GM10248 (cell line): ENCODE data around the gene SUMF1.

Experiments used
- CTCF ChIA-PET: fragments of 300-600 bp; sonication (Branson Sonifier 250); formaldehyde crosslinking; extraction: SDS; loops from one replicate; lab custom pipeline; 2021; ENCODE audit warnings: antibody characterized with exemption; lab: Yijun Ruan, JAX
- POLR2A ChIA-PET: fragments of 350-650 bp; sonication (Branson Sonifier 250); formaldehyde crosslinking; extraction: SDS; loops from one replicate; lab custom pipeline; 2020; ENCODE audit warnings: antibody characterized with exemption; lab: Yijun Ruan, JAX
- DNase-seq: peaks from one replicate; pipeline ENCODE4 v3.0.0; 2012; ENCODE audit errors: extremely low spot score
- CTCF ChIP-seq: IDR thresholded peaks from 2 replicates; pipeline ENCODE4 v1.5.1; 2012; ENCODE audit warnings: mild to moderate bottlenecking, low read depth; ENCODE audit errors: extremely low read depth, missing control alignments, control extremely low read depth

Gene SUMF1

DNA sequence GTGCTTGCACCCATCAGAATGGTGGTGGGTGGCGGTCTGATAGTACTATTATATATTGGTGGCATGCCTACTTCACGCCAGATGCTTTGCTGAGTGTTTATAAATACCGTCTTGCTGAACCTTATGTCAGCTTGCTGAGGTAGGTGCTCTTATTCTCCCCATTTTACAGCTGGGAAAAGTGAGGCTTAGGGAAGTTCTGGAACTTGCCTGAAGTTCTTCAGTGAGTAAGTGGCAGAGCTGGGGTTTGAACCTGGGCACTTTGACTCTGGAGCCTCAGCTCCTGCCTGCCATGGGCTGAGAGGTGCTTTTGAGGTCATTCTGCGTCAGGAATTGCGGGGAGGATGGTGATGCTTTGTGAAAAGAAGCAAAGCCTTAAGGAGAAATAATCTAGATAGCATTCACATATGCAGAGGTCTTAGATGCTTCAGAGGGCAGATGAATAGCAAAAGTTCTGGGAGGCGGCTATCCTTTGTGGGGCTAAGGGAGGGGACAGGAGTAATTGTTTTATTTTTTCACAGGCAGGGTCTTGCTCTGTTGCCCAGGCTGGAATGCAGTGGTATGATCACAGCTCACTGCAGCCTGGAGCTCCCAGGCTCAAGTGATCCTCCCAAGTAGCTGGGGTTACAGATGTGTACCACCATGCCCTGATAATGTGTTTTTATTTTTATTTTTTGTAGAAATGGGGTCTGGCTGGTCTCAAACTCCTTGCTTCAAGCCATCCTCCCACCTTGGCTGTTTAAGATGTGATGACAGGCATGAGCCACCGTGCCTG, 44.6 kb upstream of the SUMF1 start:
- no peak for TF ChIP-seq CTCF
- DNase-seq: no peak
- POLR2A ChIA-PET: no interaction called here
- CTCF ChIA-PET: interaction anchor here (1.0 to 4.1 kb wide), 2 partner anchors 10 to 20 kb away, joined by 3 to 21 read pairs; no protein-coding TSS in a partner anchor

- CTCF ChIA-PET: interaction anchor here (4.1 kb wide), 1 partner anchor 11 kb away, joined by 21 read pairs; no protein-coding TSS in a partner anchor
- POLR2A ChIA-PET: no interaction called here
- DNase-seq: no peak
- no peak for TF ChIP-seq CTCF
These were observed 43.1 kb upstream of the SUMF1 start for GRCh38 chr3:4509983-4510755.

DNA sequence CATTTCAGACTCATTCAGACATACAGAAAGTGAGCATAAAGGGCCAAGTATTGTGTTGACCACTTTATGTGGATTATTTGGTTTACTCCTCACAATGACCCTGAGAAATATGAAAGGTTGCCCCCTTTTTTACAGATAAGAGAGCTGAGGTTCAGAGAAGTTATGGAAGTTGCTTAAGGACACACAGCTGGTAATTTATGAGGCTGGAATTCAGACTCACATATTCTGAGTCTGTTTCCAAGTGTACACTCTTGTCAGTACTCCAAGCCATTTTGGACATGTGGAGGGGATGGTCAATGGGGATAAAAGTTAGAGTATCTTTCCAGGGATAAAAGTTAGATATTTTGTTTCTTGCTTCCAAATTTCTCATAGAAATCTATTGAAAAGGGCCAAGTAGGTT, 42.0 kb upstream of the SUMF1 start:
- DNase-seq: no peak
- ChIA-PET CTCF (interaction anchor here (1.2 kb wide), 1 partner anchor 10 kb away, joined by 5 read pairs; no protein-coding TSS in a partner anchor), POLR2A (no interaction called here)
- no peak for TF ChIP-seq CTCF

GRCh38 chr3:4508048-4508981, 41.2 kb upstream of the SUMF1 start:
- DNase-seq: peak; percentile 52
- POLR2A ChIA-PET: interaction anchor here (1.0 to 1.7 kb wide), 2 partner anchors 9 to 15 kb away, joined by 5 to 14 read pairs; partner anchors contain the start of gene ITPR1
- no peak for TF ChIP-seq CTCF
- CTCF ChIA-PET: interaction anchor here (0.6 to 2.4 kb wide), 10 partner anchors 9 to 203 kb away, joined by 3 to 8 read pairs (median 4); partner anchors contain the start of gene ITPR1

DNA sequence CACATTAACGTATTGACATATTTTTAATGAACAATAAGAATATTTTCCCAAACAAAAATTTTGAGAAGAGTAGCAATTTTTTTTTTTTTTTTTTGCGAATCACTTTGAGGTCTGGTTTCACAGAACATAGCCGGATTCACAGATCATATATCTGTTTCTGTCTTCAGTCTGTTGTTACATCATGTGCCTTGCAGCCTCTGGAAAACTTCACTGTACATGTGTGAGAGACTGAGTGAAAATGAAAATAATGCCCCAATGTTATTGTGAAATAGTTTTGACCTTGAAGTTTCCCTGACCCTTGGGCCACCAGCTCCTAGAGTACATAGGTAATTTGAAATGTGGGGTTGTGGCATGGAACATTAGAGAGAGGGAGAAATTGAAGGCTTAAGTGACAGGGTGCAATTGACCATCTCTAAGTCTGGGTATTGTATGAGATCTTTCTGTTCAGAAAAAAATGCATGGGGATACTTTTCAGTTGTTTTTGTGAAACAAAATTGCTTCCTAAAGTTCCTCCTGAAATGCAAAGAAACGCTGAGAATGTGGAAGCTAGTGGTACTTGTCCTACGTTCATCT, 40.0 kb upstream of the SUMF1 start:
- ChIA-PET POLR2A (interaction anchor here (1.0 to 1.7 kb wide), 2 partner anchors 11 to 14 kb away, joined by 5 to 14 read pairs; partner anchors contain the start of gene ITPR1), CTCF (interaction anchor here (0.7 to 2.4 kb wide), 9 partner anchors 10 to 205 kb away, joined by 3 to 8 read pairs (median 4); partner anchors contain the start of gene ITPR1)
- no peak for TF ChIP-seq CTCF
- DNase-seq: no peak
